ENCODE data around the gene TNS4.

DNA sequence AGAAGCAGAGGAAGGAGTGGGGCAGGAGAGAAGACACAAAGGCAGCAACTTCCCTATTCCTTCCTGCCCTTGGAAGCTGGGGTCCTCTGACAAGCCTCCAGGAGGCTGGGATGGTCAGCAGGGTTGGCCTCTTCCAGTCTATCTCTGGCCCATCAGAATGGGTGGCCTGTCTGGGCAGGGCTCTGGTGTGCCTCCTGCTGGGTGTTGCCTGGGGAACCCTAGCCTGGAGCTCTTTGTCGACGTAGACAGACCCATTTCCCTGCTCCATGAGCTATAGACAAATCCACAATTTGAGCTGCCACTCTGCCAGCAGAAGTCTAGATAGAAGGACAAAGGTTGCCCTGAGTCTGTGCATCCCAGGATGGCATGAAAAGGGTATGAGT lies 46.8 kb downstream of the TNS4 start:
- TF ChIP-seq, protein P1, sequence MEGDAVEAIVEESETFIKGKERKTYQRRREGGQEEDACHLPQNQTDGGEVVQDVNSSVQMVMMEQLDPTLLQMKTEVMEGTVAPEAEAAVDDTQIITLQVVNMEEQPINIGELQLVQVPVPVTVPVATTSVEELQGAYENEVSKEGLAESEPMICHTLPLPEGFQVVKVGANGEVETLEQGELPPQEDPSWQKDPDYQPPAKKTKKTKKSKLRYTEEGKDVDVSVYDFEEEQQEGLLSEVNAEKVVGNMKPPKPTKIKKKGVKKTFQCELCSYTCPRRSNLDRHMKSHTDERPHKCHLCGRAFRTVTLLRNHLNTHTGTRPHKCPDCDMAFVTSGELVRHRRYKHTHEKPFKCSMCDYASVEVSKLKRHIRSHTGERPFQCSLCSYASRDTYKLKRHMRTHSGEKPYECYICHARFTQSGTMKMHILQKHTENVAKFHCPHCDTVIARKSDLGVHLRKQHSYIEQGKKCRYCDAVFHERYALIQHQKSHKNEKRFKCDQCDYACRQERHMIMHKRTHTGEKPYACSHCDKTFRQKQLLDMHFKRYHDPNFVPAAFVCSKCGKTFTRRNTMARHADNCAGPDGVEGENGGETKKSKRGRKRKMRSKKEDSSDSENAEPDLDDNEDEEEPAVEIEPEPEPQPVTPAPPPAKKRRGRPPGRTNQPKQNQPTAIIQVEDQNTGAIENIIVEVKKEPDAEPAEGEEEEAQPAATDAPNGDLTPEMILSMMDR (IDR thresholded peaks at IDR 0.05) = no peak
- no peak for TF ChIP-seq EZH2phosphoT487 (IDR thresholded peaks at IDR 0.05)
